NCI-H345 (cell line): ENCODE results near the gene DNASE2.
"Not testable (repeated sequence)": the region's sequence is repeated elsewhere in the genome, so short reads cannot be mapped to it uniquely, and the experiment has no call there.

Experiments
- DNase-seq: peaks from one replicate; lab custom pipeline; 2025; lab: John Stamatoyannopoulos, UW

The DNASE2 gene

GRCh38 chr19:12881172-12881808 is at the start of gene DNASE2:
TSS of gene DNASE2 (minus strand) at chr19:12881449. CDS start at chr19:12881375, 74 bp downstream.
- peak; percentile 86 for DNase-seq

- DNase-seq: no peak
Measured at GRCh38 chr19:12930002-12930645, 48.9 kb upstream of the DNASE2 start.

- DNase-seq: no peak
Measured at GRCh38 chr19:12924621-12925310, 43.5 kb upstream of the DNASE2 start.

- DNase-seq: no peak
Measured at GRCh38 chr19:12922959-12923358, 41.7 kb upstream of the DNASE2 start.

GRCh38 chr19:12921047-12921446 is 39.8 kb upstream of the DNASE2 start:
- no peak for DNase-seq

GRCh38 chr19:12918253-12918652 is 37.0 kb upstream of the DNASE2 start:
- DNase-seq: no peak

GRCh38 chr19:12915860-12916259 is 34.6 kb upstream of the DNASE2 start:
- DNase-seq: not testable (repeated sequence)

GRCh38 chr19:12913851-12914690 is 32.8 kb upstream of the DNASE2 start:
- no peak for DNase-seq

- peak; percentile 88 for DNase-seq
Measured at GRCh38 chr19:12913011-12913561, 31.8 kb upstream of the DNASE2 start.

- peak; percentile 81 for DNase-seq
Measured at GRCh38 chr19:12912571-12912970, 31.3 kb upstream of the DNASE2 start.

GRCh38 chr19:12907166-12907565 is 25.9 kb upstream of the DNASE2 start:
- no peak for DNase-seq

- no peak for DNase-seq
Measured at GRCh38 chr19:12899891-12900518, 18.8 kb upstream of the DNASE2 start.

- DNase-seq: no peak
Measured at GRCh38 chr19:12896460-12896859, 15.2 kb upstream of the DNASE2 start.

GRCh38 chr19:12893582-12893981 is 12.3 kb upstream of the DNASE2 start:
- DNase-seq: no peak

GRCh38 chr19:12891553-12892021 is 10.3 kb upstream of the DNASE2 start:
- no peak for DNase-seq

GRCh38 chr19:12890787-12891552 is 9.7 kb upstream of the DNASE2 start, which contains the start of gene GCDH:
TSS of gene GCDH (plus strand) at chr19:12891160. CDS start at chr19:12891305, 145 bp downstream.
- peak; percentile 88 for DNase-seq

- DNase-seq: not testable (repeated sequence)
Measured at GRCh38 chr19:12890299-12890786, 9.1 kb upstream of the DNASE2 start.

GRCh38 chr19:12888006-12888603 is 6.9 kb upstream of the DNASE2 start:
- DNase-seq: no peak

GRCh38 chr19:12886969-12887747 is 5.9 kb upstream of the DNASE2 start, which contains the start of gene KLF1:
TSS of gene KLF1 (minus strand) at chr19:12887201. CDS start at chr19:12887140, 61 bp downstream.
- no peak for DNase-seq
